Kidney (tissue), 14 donors: ENCODE results near the gene PDE4D. TPM values are rescaled to one million over a fixed set of nuclear protein-coding genes. Genes with fewer than 3 reads are reported as not detected.

ENCODE experiments used
- DNase-seq, 5 donors: peaks; one replicate each; pipeline ENCODE4 v3.0.0-alpha.2; 2013 to 2020
- FAIRE-seq: peaks from 2 replicates; lab custom pipeline; 2012; peaks lifted over from hg19 to GRCh38; lab: Jason Lieb, UNC
- H3K27ac ChIP-seq, 2 donors: one replicate each; pipeline ENCODE4 v1.7.0; 2013; ENCODE audit warnings: low read depth in 2 of 2, low read length in 2 of 2, inconsistent platforms in 1 of 2
- H3K27me3 ChIP-seq: one replicate; pipeline ENCODE4 v1.7.1; 2013; ENCODE audit warnings: low read length, inconsistent platforms; ENCODE audit not compliant: control insufficient read depth, insufficient read depth
- H3K36me3 ChIP-seq, 3 donors: one replicate each; pipeline versions ENCODE4 v1.7.0 to v1.7.1; 2013; ENCODE audit warnings: low read length in 3 of 3, control low read depth in 1 of 3, inconsistent platforms in 1 of 3; ENCODE audit not compliant: insufficient read depth in 3 of 3, control insufficient read depth in 2 of 3
- H3K4me1 ChIP-seq, 3 donors: one replicate each; pipeline versions ENCODE4 v1.7.0 to v1.7.1; 2013; ENCODE audit warnings: low read length in 3 of 3, inconsistent platforms in 1 of 3, low read depth in 1 of 3; ENCODE audit not compliant: control insufficient read depth in 2 of 3, insufficient read depth in 2 of 3
- H3K4me3 ChIP-seq, 3 donors: one replicate each; pipeline versions ENCODE4 v1.7.0 to v1.8.1; 2013; ENCODE audit warnings: low read length in 3 of 3, control low read depth in 1 of 3, inconsistent platforms in 1 of 3
- H3K9ac ChIP-seq, 3 donors: one replicate each; pipeline versions ENCODE4 v1.7.0 to v1.7.1; 2013; ENCODE audit warnings: low read length in 3 of 3, control low read depth in 1 of 3, inconsistent platforms in 1 of 3
- H3K9me3 ChIP-seq, 3 donors: one replicate each; pipeline versions ENCODE4 v1.7.0 to v1.7.1; 2013; ENCODE audit warnings: low read length in 3 of 3, control low read depth in 1 of 3, inconsistent platforms in 1 of 3; ENCODE audit not compliant: control insufficient read depth in 2 of 3, insufficient read depth in 1 of 3
- intact Hi-C: fragments of 100-400 bp; cut with DNase I; formaldehyde crosslinking; loops from one replicate; pipeline ENCODE4 v1.11.1; 2022
- polyA plus RNA-seq: library from polyadenylated mRNA; stranded (reverse); fragments of 350-450 nt; fragmentation: Illumina TruSeq; extraction: RNeasy Lipid Tissue Mini Kit (QIAGEN cat#74804); gene quantifications from one replicate; pipeline ENCODE4 v1.2.3, GENCODE V29; 2014; ENCODE audit warnings: low read depth, low replicate concordance; ENCODE audit not compliant: insufficient read depth
- total RNA-seq: library from RNA; stranded (reverse); fragmentation: NEBNext Ultra II Directional; extraction: Animal tissue kit (Norgen Biotek cat#: 25700); gene quantifications from one replicate; pipeline ENCODE4 v1.2.1, GENCODE V29; 2021
- TF ChIP-seq, protein P1 (sequence below): IDR thresholded peaks from 3 replicates; pipeline ENCODE4 v1.5.1; 2012; ENCODE audit warnings: mild to moderate bottlenecking, moderate library complexity, borderline replicate concordance; ENCODE audit not compliant: insufficient read depth; ENCODE audit errors: extremely low read depth
- donor health status: control.
- donor health status: control.
- donor health status: control.
- donor health status: control.
- donor health status: control.
- donor health status: DM: yes; HTN: yes; CAD: no.
- donor health status: Normal renal cell carcinoma (clear cell type).

PDE4D gene
- total and polyA plus RNA-seq, 2 donors from 2014 or later: 9.2 to 78.9 TPM

DNA sequence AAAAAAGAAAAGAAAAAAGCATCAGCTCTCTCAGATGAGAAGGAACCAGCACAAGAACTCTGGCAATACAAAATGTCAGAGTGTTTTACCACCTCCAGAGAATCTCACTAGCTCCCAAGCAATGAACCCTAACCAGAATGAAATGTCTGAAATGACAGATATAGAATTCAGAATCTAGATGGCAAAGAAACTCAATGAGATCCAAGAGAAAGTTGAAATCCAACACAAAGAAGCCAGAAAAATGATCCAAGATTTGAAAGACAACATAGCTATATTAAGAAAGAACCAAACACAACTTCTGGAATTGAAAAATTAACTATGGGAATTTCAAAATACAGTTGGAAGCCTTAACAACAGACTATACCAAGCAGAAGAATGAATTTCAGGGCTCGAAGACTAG, 396.3 kb downstream of the PDE4D start:
- TF ChIP-seq, protein P1, sequence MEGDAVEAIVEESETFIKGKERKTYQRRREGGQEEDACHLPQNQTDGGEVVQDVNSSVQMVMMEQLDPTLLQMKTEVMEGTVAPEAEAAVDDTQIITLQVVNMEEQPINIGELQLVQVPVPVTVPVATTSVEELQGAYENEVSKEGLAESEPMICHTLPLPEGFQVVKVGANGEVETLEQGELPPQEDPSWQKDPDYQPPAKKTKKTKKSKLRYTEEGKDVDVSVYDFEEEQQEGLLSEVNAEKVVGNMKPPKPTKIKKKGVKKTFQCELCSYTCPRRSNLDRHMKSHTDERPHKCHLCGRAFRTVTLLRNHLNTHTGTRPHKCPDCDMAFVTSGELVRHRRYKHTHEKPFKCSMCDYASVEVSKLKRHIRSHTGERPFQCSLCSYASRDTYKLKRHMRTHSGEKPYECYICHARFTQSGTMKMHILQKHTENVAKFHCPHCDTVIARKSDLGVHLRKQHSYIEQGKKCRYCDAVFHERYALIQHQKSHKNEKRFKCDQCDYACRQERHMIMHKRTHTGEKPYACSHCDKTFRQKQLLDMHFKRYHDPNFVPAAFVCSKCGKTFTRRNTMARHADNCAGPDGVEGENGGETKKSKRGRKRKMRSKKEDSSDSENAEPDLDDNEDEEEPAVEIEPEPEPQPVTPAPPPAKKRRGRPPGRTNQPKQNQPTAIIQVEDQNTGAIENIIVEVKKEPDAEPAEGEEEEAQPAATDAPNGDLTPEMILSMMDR: no peak
- DNase-seq (no peak), FAIRE-seq (no peak)
- Histone ChIP-seq H3K9ac (no peak overlapping the region), H3K27ac (no peak overlapping the region), H3K9me3 (no peaks in the 10 kb centered on the region), H3K4me1 (no peaks in the 10 kb centered on the region), H3K27me3 (no peaks in the 10 kb centered on the region), H3K36me3 (peaks cover 0 to 2% (median 0%) of the 10 kb centered on the region in 3 donors), H3K4me3 (no peak overlapping the region)
- intact Hi-C loops: no loop called here

DNA sequence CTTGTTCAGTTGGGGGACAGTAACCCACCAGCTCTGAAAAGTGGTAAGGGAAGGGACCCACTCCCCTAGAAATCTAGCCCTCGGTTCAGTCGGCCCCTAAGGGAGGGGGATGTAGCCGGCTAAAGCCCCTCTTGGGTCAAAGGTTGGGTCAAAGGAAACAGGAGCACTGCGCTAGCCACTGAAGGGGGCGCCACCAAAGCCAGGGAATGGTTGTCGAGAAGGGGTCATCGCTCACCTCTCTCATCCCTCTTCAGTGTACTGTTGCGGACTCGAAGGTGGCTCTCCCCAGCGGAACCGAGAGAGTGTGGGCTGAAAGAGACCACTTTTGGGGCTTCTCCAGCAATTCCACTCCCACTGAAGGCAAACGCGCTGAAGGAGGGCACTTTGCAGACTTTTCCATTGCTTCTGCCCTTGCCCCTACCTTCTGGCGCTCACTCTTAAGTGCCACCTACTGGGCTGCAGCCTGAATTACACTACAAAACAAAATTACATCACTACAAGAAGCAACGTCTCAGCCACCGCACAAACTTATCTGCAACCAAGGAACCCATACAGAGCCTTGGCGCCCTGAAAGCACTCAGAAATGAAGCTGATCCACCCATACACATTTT, 396.9 kb downstream of the PDE4D start:
- H3K4me1 ChIP-seq: no peaks in the 10 kb centered on the region
- no peak for FAIRE-seq
- TF ChIP-seq, protein P1: peak; percentile 7
- peaks cover 0 to 2% (median 0%) of the 10 kb centered on the region in 3 donors for H3K36me3 ChIP-seq
- no peak for DNase-seq
- H3K27ac ChIP-seq: no peak overlapping the region
- H3K4me3 ChIP-seq: no peak overlapping the region
- H3K9me3 ChIP-seq: no peaks in the 10 kb centered on the region
- intact Hi-C loops: no loop called here
- H3K9ac ChIP-seq: no peak overlapping the region
- H3K27me3 ChIP-seq: no peaks in the 10 kb centered on the region

DNA sequence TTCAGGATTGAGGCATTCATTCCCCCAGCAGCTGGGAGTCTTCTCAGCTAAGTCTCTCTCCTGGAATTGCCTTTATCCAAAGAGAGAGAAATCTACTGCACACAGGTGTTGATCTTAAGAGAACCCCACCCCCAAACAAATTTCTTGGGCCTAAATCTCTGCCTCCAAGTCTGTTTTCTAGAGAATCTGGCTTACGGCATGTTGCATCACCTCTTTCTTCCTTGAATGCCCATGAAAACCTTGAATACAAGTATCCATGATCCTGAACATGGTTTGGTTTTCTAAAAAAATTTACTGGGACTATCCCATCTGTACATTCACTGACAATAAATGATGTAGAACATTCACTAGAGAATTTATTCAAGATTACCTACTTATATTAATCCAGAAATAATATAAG, 401.6 kb downstream of the PDE4D start:
- H3K27ac ChIP-seq: no peak overlapping the region
- peaks cover 2 to 12% (median 5%) of the 10 kb centered on the region in 3 donors for H3K4me1 ChIP-seq
- intact Hi-C loops: no loop called here
- DNase-seq (no peak), FAIRE-seq (no peak)
- no peaks in the 10 kb centered on the region for H3K9me3 ChIP-seq
- no peak overlapping the region for H3K9ac ChIP-seq
- peaks cover 0 to 2% (median 0%) of the 10 kb centered on the region in 3 donors for H3K36me3 ChIP-seq
- TF ChIP-seq, protein P1: no peak
- no peak overlapping the region for H3K4me3 ChIP-seq
- no peaks in the 10 kb centered on the region for H3K27me3 ChIP-seq
